Astrocyte (in vitro differentiated cells and primary cell): ENCODE data around the gene COPS9. TPM values are rescaled to one million over a fixed set of nuclear protein-coding genes. Genes with fewer than 3 reads are reported as not detected.

ENCODE experiments used
- DNase-seq: peaks from one replicate; pipeline ENCODE4 v3.0.0-alpha.2; 2010; ENCODE audit warnings: low read depth
- FAIRE-seq: peaks from 2 replicates; lab custom pipeline; 2011; peaks lifted over from hg19 to GRCh38; lab: Jason Lieb, UNC
- H2AFZ ChIP-seq: 2 replicates; pipeline ENCODE4 v1.6.0; 2012; ENCODE audit warnings: low read depth, low read length, inconsistent platforms
- H3K27ac ChIP-seq: 2 replicates; pipeline ENCODE4 v1.5.1; 2011; ENCODE audit warnings: low read depth, low read length, inconsistent platforms
- H3K27me3 ChIP-seq: 2 replicates; pipeline ENCODE4 v1.6.0; 2011; ENCODE audit warnings: low read length, inconsistent platforms; ENCODE audit not compliant: insufficient read depth
- H3K36me3 ChIP-seq: 2 replicates; pipeline ENCODE4 v1.5.1; 2011; ENCODE audit warnings: low read length, inconsistent platforms; ENCODE audit not compliant: insufficient read depth
- H3K4me1 ChIP-seq: 2 replicates; pipeline ENCODE4 v1.5.1; 2011; ENCODE audit warnings: low read length, inconsistent platforms; ENCODE audit not compliant: insufficient read depth
- H3K4me2 ChIP-seq: 2 replicates; pipeline ENCODE4 v1.6.0; 2012; ENCODE audit warnings: low read length, inconsistent platforms
- H3K4me3 ChIP-seq: 2 replicates; pipeline ENCODE4 v1.5.1; 2011; ENCODE audit warnings: low read depth, mild to moderate bottlenecking, low read length, inconsistent platforms; ENCODE audit not compliant: insufficient read depth
- H3K79me2 ChIP-seq: 2 replicates; pipeline ENCODE4 v1.6.0; 2012; ENCODE audit warnings: mild to moderate bottlenecking, low read length, inconsistent platforms; ENCODE audit not compliant: insufficient read depth
- H3K9ac ChIP-seq: 2 replicates; pipeline ENCODE4 v1.6.0; 2012; ENCODE audit warnings: mild to moderate bottlenecking, low read length, inconsistent platforms
- H3K9me3 ChIP-seq: 2 replicates; pipeline ENCODE4 v1.5.1; 2012; ENCODE audit warnings: low read depth, mild to moderate bottlenecking, low read length, inconsistent platforms; ENCODE audit not compliant: insufficient read depth
- H4K20me1 ChIP-seq: 2 replicates; pipeline ENCODE4 v1.6.0; 2012; ENCODE audit warnings: low read length, inconsistent platforms; ENCODE audit not compliant: insufficient read depth
- H3K27ac Mint-ChIP-seq: one replicate; pipeline ENCODE4 v1.8.0; 2021; ENCODE audit warnings: mild to moderate bottlenecking, mixed read lengths; ENCODE audit not compliant: unreplicated experiment
- H3K27me3 Mint-ChIP-seq: one replicate; pipeline ENCODE4 v1.8.0; 2021; ENCODE audit warnings: low read depth, mixed read lengths; ENCODE audit not compliant: unreplicated experiment
- H3K36me3 Mint-ChIP-seq: one replicate; pipeline ENCODE4 v1.8.0; 2021; ENCODE audit warnings: low read depth, mixed read lengths; ENCODE audit not compliant: unreplicated experiment
- H3K4me1 Mint-ChIP-seq: one replicate; pipeline ENCODE4 v1.8.0; 2021; ENCODE audit warnings: low read depth, mixed read lengths; ENCODE audit not compliant: unreplicated experiment
- H3K4me3 Mint-ChIP-seq: one replicate; pipeline ENCODE4 v1.8.0; 2021; ENCODE audit warnings: mild to moderate bottlenecking, moderate library complexity, mixed read lengths; ENCODE audit not compliant: unreplicated experiment
- H3K9me3 Mint-ChIP-seq: one replicate; pipeline ENCODE4 v1.8.0; 2021; ENCODE audit warnings: mild to moderate bottlenecking, mixed read lengths; ENCODE audit not compliant: unreplicated experiment
- CTCF ChIP-seq: IDR thresholded peaks from 2 replicates; pipeline ENCODE4 v1.5.1; 2011; ENCODE audit warnings: low read depth, mild to moderate bottlenecking, inconsistent platforms, low read length, moderate library complexity; ENCODE audit not compliant: insufficient read depth
- EZH2 ChIP-seq: IDR thresholded peaks from 2 replicates; pipeline ENCODE4 v1.6.1; 2012; ENCODE audit warnings: mild to moderate bottlenecking, low read length, inconsistent platforms; ENCODE audit not compliant: insufficient read depth
- total RNA-seq: library from RNA; stranded (reverse); gene quantifications from 2 replicates; pipeline ENCODE4 v1.2.1, GENCODE V29; 2021

Gene COPS9
- total RNA-seq, 1 donor from 2014 or later = 192 TPM

- Histone ChIP-seq H3K4me2 (no peak overlapping the region), H3K4me3 (no peak overlapping the region), H3K36me3 (no peaks in the 10 kb centered on the region), H3K27me3 (no peaks in the 10 kb centered on the region), H3K9ac (no peak overlapping the region), H2AFZ (no peak overlapping the region), H3K27ac (no peak overlapping the region), H3K9me3 (no peaks in the 10 kb centered on the region), H4K20me1 (no peaks in the 10 kb centered on the region), H3K4me1 (no peaks in the 10 kb centered on the region), H3K79me2 (no peaks in the 10 kb centered on the region)
- TF ChIP-seq EZH2 (no peak), CTCF (no peak)
- peaks cover 6% of the 10 kb centered on the region for H3K36me3 Mint-ChIP-seq
- H3K4me1 Mint-ChIP-seq = no peaks in the 10 kb centered on the region
- FAIRE-seq (no peak), DNase-seq (no peak)
- H3K9me3 Mint-ChIP-seq = no peaks in the 10 kb centered on the region
- no peak overlapping the region for H3K4me3 Mint-ChIP-seq
- H3K27ac Mint-ChIP-seq = no peak overlapping the region
- H3K27me3 Mint-ChIP-seq = peaks cover 1% of the 10 kb centered on the region
Observed at GRCh38 chr2:240121190-240121589, 14.9 kb downstream of the COPS9 start.

- no peak overlapping the region for H2AFZ ChIP-seq
- H3K4me3 ChIP-seq = no peak overlapping the region
- Mint-ChIP-seq H3K27ac (no peak overlapping the region), H3K9me3 (no peaks in the 10 kb centered on the region), H3K4me1 (no peaks in the 10 kb centered on the region), H3K4me3 (no peak overlapping the region), H3K27me3 (peaks cover 23% of the 10 kb centered on the region), H3K36me3 (no peaks in the 10 kb centered on the region)
- no peaks in the 10 kb centered on the region for H3K4me1 ChIP-seq
- no peak overlapping the region for H3K4me2 ChIP-seq
- H4K20me1 ChIP-seq = no peaks in the 10 kb centered on the region
- no peak for TF ChIP-seq CTCF
- TF ChIP-seq EZH2 = no peak
- H3K9me3 ChIP-seq = no peaks in the 10 kb centered on the region
- no peaks in the 10 kb centered on the region for H3K79me2 ChIP-seq
- no peaks in the 10 kb centered on the region for H3K36me3 ChIP-seq
- FAIRE-seq (no peak), DNase-seq (no peak)
- no peak overlapping the region for H3K27ac ChIP-seq
- no peak overlapping the region for H3K9ac ChIP-seq
- peaks cover 2% of the 10 kb centered on the region for H3K27me3 ChIP-seq
Observed at GRCh38 chr2:240114233-240114632, 21.9 kb downstream of the COPS9 start.

- FAIRE-seq (no peak), DNase-seq (no peak)
- Histone ChIP-seq H3K9me3 (no peaks in the 10 kb centered on the region), H3K36me3 (no peaks in the 10 kb centered on the region), H3K79me2 (no peaks in the 10 kb centered on the region), H2AFZ (no peak overlapping the region), H4K20me1 (no peaks in the 10 kb centered on the region), H3K4me2 (no peak overlapping the region), H3K27ac (no peak overlapping the region), H3K9ac (no peak overlapping the region), H3K4me1 (no peaks in the 10 kb centered on the region), H3K4me3 (no peak overlapping the region), H3K27me3 (peaks cover 2% of the 10 kb centered on the region)
- H3K4me3 Mint-ChIP-seq = no peak overlapping the region
- no peaks in the 10 kb centered on the region for H3K36me3 Mint-ChIP-seq
- H3K4me1 Mint-ChIP-seq = no peaks in the 10 kb centered on the region
- TF ChIP-seq EZH2 = no peak
- no peak for TF ChIP-seq CTCF
- H3K9me3 Mint-ChIP-seq = no peaks in the 10 kb centered on the region
- H3K27ac Mint-ChIP-seq = no peak overlapping the region
- peaks cover 28% of the 10 kb centered on the region for H3K27me3 Mint-ChIP-seq
Observed at GRCh38 chr2:240112914-240113690, 23.0 kb downstream of the COPS9 start.
